ENCODE data around the gene BMPR1A. TPM values are rescaled to one million over a fixed set of nuclear protein-coding genes. Genes with fewer than 3 reads are reported as not detected.
"Not testable (repeated sequence)": the region's sequence is repeated elsewhere in the genome, so short reads cannot be mapped to it uniquely, and the experiment has no call there.

BMPR1A gene
- total RNA-seq, 4 donors from 2014 or later: 17.7 to 35.5 (median 26.8) TPM

DNA sequence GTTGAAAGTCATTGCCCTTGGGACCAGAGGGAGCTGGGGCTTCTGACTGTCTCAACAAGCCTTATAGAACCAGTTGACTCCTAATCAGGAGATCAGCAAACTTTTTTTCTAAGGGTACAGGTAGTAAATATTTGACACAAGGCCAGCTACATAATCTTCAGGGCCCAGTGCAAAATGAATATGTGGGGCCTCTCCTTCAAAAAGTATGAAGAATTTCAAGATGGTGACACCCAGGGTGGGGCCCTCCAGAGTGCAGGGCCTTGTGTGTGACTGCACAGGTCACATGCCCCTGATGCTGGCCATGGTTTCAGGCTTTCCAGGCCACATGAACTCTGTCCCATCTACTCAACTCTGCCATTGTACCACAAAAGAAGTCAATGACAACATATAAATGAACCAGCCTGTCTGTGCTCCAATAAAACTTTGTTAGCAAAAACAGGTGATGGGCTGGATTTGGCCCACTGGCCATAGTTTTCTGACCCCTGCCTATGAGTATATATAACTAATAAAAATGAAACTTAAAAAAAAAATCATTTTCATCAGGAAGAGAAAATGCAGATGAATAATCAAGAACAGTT lies 194.9 kb downstream of the BMPR1A start:
- TF ChIP-seq POLR2A (IDR thresholded peaks at IDR 0.05): no peak
- TF ChIP-seq CTCF (IDR thresholded peaks at IDR 0.05): no peak
- H3K4me3 ChIP-seq (ENCODE audit: low read depth, poor library complexity, severe bottlenecking): no peak overlapping the region
- DNase-seq (ENCODE audit: low spot score in 2 of 2): peak in 1 of 2 donors; percentile 13
- intact Hi-C loops (cut with DNase I; ENCODE audit: low total_unique reads): no loop called here

- intact Hi-C loops (cut with DNase I; ENCODE audit: low total_unique reads): no loop called here
- no peak overlapping the region for H3K4me3 ChIP-seq (ENCODE audit: low read depth, poor library complexity, severe bottlenecking)
- WGBS, 2 donors: 81 to 85% methylated on average over 7 of the region's 7 CpGs
- no peak for DNase-seq (ENCODE audit: low spot score in 2 of 2)
- TF ChIP-seq POLR2A (IDR thresholded peaks at IDR 0.05) (no peak), CTCF (IDR thresholded peaks at IDR 0.05) (no peak)
These were observed 195.7 kb downstream of the BMPR1A start for GRCh38 chr10:86952106-86952505.

- H3K4me3 ChIP-seq (ENCODE audit: low read depth, poor library complexity, severe bottlenecking); intact Hi-C loops (cut with DNase I; ENCODE audit: low total_unique reads); DNase-seq (ENCODE audit: low spot score in 2 of 2): not testable (repeated sequence)
- WGBS, 2 donors: 92 to 98% methylated on average over 10 of the region's 10 CpGs
These were observed 196.3 kb downstream of the BMPR1A start for GRCh38 chr10:86952697-86953096.

DNA sequence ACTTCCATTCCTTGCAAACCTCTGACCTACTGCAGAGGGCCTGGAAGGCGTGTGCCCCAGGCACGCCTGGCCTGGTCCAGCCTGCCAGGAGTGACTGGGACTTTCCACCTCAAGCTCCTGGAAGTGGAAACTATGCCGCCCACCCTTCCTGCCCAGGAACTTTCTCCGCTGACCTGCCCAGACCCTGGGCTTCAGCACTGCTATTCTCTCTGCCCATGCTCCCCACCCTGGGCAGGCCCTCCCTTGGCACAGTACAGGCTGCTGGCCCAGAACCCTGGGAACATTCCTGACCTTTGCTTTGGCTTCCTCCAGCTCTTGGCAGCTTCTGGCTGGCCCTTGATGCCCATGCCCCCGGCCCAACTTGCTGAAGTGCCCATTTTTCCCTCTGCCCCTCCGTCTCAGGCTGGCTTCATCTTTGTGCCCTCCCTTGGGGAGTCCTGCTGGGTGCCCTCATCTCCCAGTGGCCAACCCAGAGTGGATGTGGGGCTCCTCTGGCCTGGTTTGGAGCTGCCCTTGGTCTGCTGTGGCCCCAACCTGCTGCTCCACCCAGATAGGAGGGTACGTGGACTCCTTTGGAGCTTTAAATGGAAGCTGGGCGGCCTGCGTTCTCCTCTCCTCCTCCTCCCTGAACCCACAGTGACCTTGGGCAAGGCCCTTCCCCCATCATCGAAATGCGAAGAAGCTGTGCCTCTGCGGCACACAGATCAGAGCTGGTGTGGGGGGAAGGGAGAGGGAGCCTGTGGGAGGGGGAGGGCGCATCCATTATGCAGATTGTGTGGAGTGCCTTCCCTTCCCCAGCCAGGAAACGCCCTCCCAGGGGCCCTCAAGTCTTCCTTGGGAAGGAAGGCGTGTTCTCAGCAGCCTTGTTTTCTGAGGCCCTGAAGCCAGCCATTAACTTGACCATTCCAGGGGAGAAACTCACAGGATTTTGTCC lies 197.6 kb downstream of the BMPR1A start:
- TF ChIP-seq POLR2A (IDR thresholded peaks at IDR 0.05) (no peak), CTCF (IDR thresholded peaks at IDR 0.05) (no peak)
- intact Hi-C loops (cut with DNase I; ENCODE audit: low total_unique reads): no loop called here
- peak in 1 of 2 donors; percentile 34 for DNase-seq (ENCODE audit: low spot score in 2 of 2)
- WGBS, 2 donors: 59 to 64% methylated on average over 13 to 15 of the region's 15 CpGs
- no peak overlapping the region for H3K4me3 ChIP-seq (ENCODE audit: low read depth, poor library complexity, severe bottlenecking)

- no peak for TF ChIP-seq POLR2A (IDR thresholded peaks at IDR 0.05)
- no peak for TF ChIP-seq CTCF (IDR thresholded peaks at IDR 0.05)
- no peak for DNase-seq (ENCODE audit: low spot score in 2 of 2)
- WGBS, 2 donors: 56% methylated on average over 10 of the region's 13 CpGs
- intact Hi-C loops (cut with DNase I; ENCODE audit: low total_unique reads): no loop called here
- no peak overlapping the region for H3K4me3 ChIP-seq (ENCODE audit: low read depth, poor library complexity, severe bottlenecking)
These were observed 198.5 kb downstream of the BMPR1A start for GRCh38 chr10:86954681-86955500.

Measured in lower leg skin (tissue), 4 donors.